Activated CD4-positive, alpha-beta T cell treated with anti-CD3 and anti-CD28 coated beads for 4 hours (primary cell): ENCODE measurements around the gene LRRC10.

ENCODE experiments used
- DNase-seq, 2 donors: peaks; one replicate each; pipeline ENCODE4 v3.0.0-alpha.2; 2020

Gene LRRC10

GRCh38 chr12:69610729-69611128 lies at the start of gene LRRC10:
LRRC10 (minus strand) TSS chr12:69610907; CDS start chr12:69610838, 69 bp downstream.
- no peak for DNase-seq

GRCh38 chr12:69660164-69660863 lies 49.6 kb upstream of the LRRC10 start:
- DNase-seq = no peak

GRCh38 chr12:69658203-69658602 lies 47.5 kb upstream of the LRRC10 start:
- no peak for DNase-seq

GRCh38 chr12:69657376-69658137 lies 46.9 kb upstream of the LRRC10 start:
- DNase-seq = no peak

GRCh38 chr12:69655616-69656340 lies 45.1 kb upstream of the LRRC10 start:
- DNase-seq = no peak

GRCh38 chr12:69653703-69654102 lies 43.0 kb upstream of the LRRC10 start:
- no peak for DNase-seq

GRCh38 chr12:69651922-69652321 lies 41.2 kb upstream of the LRRC10 start:
- no peak for DNase-seq

GRCh38 chr12:69649529-69649928 lies 38.8 kb upstream of the LRRC10 start:
- DNase-seq = no peak

GRCh38 chr12:69648476-69648875 lies 37.8 kb upstream of the LRRC10 start:
- no peak for DNase-seq

- no peak for DNase-seq
Measured at GRCh38 chr12:69647178-69647577, 36.5 kb upstream of the LRRC10 start.

- no peak for DNase-seq
Measured at GRCh38 chr12:69645031-69645430, 34.3 kb upstream of the LRRC10 start.

- DNase-seq = no peak
Measured at GRCh38 chr12:69644511-69644910, 33.8 kb upstream of the LRRC10 start.

GRCh38 chr12:69642531-69642930 lies 31.8 kb upstream of the LRRC10 start:
- no peak for DNase-seq

GRCh38 chr12:69641546-69641945 lies 30.8 kb upstream of the LRRC10 start:
- no peak for DNase-seq

GRCh38 chr12:69639400-69640016 lies 28.8 kb upstream of the LRRC10 start:
- peak; percentile 35 to 54 for DNase-seq

GRCh38 chr12:69633061-69633460 lies 22.4 kb upstream of the LRRC10 start:
- no peak for DNase-seq

- DNase-seq = no peak
Measured at GRCh38 chr12:69630191-69630590, 19.5 kb upstream of the LRRC10 start.

- DNase-seq = no peak
Measured at GRCh38 chr12:69627501-69627900, 16.8 kb upstream of the LRRC10 start.

GRCh38 chr12:69623970-69624369 lies 13.3 kb upstream of the LRRC10 start:
- no peak for DNase-seq

- no peak for DNase-seq
Measured at GRCh38 chr12:69621551-69621950, 10.8 kb upstream of the LRRC10 start.

- no peak for DNase-seq
Measured at GRCh38 chr12:69620921-69621320, 10.2 kb upstream of the LRRC10 start.

- DNase-seq = no peak
Measured at GRCh38 chr12:69620077-69620476, 9.4 kb upstream of the LRRC10 start.

- no peak for DNase-seq
Measured at GRCh38 chr12:69619050-69619449, 8.3 kb upstream of the LRRC10 start.
